Breast epithelium (tissue), 3 donors: ENCODE measurements around the gene RIN2.

Experiments used
- POLR2A ChIP-seq: fragments of 450-650 bp; IDR thresholded peaks from one replicate; pipeline ENCODE4 v1.6.1; 2016; ENCODE audit warnings: antibody characterized with exemption, mild to moderate bottlenecking, moderate library complexity
- POLR2AphosphoS5 ChIP-seq, 3 donors: sonication (generic); formaldehyde crosslinking; IDR thresholded peaks; one replicate each; pipeline ENCODE4 v1.6.1; 2017; ENCODE audit warnings: antibody characterized with exemption in 3 of 3
- TF ChIP-seq, protein P1 (sequence below), 3 donors: fragments of 450-650 bp; IDR thresholded peaks; one replicate each; pipeline ENCODE4 v1.5.1; 2016 to 2017; ENCODE audit warnings: antibody characterized with exemption in 3 of 3, mild to moderate bottlenecking in 3 of 3, moderate library complexity in 3 of 3

DNA sequence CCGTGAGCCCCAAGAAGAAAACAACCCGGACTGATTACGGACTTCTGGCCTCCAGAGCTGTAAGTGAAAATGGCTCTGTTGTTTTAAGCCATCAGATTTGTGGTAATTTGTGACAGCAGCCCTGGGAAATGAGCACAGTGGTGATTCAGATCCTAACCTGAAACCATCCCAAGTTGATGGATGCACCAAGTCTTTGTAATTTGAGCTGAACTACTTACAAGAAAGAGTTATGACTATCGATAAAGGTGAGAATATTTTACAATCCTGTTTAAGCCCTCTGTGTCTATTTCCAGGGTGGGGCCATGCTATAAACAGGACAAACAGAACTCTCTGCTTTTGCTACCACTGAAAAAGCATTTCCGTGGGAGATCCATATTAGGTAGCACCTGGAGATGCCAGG is 19.1 kb upstream of the RIN2 start:
- TF ChIP-seq POLR2A (no peak), POLR2AphosphoS5 (IDR thresholded peaks at IDR 0.05) (no peak)
- TF ChIP-seq, protein P1, sequence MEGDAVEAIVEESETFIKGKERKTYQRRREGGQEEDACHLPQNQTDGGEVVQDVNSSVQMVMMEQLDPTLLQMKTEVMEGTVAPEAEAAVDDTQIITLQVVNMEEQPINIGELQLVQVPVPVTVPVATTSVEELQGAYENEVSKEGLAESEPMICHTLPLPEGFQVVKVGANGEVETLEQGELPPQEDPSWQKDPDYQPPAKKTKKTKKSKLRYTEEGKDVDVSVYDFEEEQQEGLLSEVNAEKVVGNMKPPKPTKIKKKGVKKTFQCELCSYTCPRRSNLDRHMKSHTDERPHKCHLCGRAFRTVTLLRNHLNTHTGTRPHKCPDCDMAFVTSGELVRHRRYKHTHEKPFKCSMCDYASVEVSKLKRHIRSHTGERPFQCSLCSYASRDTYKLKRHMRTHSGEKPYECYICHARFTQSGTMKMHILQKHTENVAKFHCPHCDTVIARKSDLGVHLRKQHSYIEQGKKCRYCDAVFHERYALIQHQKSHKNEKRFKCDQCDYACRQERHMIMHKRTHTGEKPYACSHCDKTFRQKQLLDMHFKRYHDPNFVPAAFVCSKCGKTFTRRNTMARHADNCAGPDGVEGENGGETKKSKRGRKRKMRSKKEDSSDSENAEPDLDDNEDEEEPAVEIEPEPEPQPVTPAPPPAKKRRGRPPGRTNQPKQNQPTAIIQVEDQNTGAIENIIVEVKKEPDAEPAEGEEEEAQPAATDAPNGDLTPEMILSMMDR (IDR thresholded peaks at IDR 0.05) = no peak
